ENCODE data around the gene RELT. TPM values are rescaled to one million over a fixed set of nuclear protein-coding genes. Genes with fewer than 3 reads are reported as not detected.

Gene RELT, protein sequence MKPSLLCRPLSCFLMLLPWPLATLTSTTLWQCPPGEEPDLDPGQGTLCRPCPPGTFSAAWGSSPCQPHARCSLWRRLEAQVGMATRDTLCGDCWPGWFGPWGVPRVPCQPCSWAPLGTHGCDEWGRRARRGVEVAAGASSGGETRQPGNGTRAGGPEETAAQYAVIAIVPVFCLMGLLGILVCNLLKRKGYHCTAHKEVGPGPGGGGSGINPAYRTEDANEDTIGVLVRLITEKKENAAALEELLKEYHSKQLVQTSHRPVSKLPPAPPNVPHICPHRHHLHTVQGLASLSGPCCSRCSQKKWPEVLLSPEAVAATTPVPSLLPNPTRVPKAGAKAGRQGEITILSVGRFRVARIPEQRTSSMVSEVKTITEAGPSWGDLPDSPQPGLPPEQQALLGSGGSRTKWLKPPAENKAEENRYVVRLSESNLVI
- total RNA-seq = 15.8 TPM
- long read RNA-seq, transcript RELT-201 (11 exons, 3,535 nt) = minor isoform, 5 of 51 reads
- long read RNA-seq, transcript RELT-204 (5 exons, 3,244 nt) = major isoform, 27 of 51 reads
- long read RNA-seq, partial matches to known transcripts = 8 of 51 reads
- long read RNA-seq, other reads (novel, unspliced or antisense) = 9 of 51 reads

DNA sequence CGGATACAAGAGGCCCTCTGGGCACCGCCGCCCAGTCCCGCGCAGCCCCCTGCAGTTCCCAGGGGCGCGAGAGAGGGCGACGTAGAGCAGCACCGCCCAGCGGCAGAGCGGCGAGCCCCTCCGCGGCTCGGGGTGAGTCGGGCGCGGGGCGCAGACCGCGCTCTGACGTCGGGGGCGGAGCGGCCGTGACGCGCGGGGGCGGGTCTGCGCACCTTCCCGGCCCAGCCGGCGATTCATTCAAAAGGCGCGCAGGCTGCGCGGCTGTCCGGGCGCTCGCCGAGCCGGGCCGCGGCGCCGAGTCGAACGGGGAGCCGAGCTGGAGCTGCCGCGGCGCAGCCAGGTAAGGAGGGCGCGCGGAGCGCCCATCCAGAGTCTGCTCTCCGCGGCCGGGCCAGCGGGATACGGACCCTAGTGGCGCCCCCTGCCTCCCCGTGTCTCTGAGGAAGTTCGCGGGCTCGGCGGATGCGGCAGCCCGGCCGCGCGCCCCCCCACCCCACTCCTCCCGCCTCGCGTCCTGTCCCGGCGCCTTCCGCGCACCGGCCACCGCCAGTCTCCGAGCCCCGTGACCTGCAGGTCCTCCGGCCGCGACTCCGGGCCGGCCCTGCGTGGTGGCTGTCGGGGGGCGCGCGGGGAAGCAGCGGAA, at the start of gene RELT:
Gene RELT, plus strand, starts transcription at position 240 of the 643 bp plus-strand sequence. CDS start 12,738 bp downstream, outside the sequence.
- peak; percentile 96 for DNase-seq (ENCODE audit: low spot score)

DNA sequence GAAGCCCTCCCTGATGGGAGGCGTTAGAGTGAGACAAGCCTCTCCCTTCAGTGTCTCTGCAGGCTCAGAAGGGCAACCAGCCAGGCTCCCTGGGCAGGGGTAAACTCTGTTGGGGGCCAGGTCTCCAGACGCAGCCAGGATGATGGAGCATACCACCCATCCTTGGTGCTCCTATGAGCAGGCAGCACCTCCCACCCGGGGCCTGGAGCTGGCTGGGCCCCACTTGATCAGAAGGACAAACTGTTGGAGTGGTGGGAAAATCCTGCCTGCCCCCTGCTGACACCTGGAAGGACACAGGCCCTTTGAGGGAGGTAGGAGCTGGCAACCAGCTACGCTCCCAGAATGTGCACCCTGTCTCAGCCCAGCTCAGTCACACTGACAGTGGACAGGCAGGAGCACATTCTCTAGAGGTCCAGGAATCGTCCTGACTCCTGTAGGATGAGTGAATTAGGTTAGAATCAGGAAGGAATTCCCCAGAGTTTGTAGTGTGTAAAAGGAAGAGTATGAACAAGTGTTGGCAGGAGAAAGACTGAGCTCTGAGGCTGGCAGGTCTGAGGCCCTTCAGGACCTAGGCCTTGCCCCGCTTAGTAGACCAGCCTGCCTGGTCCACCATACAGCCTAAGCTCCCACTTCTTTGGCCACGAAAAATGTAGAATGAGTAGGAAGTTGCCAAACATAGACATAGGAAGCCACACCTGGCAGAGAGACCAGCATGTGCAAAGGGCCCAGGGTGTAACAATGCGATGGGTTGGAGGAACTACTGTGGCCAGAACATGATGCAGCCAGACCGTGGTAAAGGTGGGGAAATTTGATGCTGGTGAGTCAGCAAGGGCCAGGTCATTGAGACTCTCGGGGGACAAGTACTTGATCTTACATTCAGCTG, 49.0 kb upstream of the RELT start:
- DNase-seq (ENCODE audit: low spot score) = no peak

DNA sequence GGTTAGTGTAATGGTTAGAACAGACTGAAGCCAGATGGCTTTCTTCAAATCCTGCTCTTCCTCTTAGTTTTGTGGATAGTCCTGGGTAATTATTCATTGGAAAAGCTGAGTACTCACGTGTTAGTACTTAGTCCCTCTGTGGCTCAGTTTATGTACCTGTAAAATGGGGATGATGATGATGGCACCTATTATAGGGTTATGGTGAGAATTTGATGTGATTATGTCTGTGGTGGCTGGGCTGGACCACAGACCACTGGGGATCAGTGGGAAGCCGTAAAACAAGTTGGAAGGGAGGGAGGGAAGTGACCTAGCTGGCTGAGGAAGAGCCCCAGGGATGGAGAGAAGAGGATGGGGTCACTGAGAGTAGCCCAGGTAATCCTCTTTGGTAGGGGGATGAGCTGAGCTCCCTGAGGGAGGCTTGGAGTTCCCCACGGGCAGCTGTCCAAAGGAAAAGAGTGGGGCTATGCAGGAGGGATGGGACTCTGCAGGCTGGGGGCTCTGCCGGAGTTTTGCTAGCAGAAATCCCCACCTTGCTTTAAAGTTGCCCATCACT, 48.3 kb upstream of the RELT start:
- no peak for DNase-seq (ENCODE audit: low spot score)

DNA sequence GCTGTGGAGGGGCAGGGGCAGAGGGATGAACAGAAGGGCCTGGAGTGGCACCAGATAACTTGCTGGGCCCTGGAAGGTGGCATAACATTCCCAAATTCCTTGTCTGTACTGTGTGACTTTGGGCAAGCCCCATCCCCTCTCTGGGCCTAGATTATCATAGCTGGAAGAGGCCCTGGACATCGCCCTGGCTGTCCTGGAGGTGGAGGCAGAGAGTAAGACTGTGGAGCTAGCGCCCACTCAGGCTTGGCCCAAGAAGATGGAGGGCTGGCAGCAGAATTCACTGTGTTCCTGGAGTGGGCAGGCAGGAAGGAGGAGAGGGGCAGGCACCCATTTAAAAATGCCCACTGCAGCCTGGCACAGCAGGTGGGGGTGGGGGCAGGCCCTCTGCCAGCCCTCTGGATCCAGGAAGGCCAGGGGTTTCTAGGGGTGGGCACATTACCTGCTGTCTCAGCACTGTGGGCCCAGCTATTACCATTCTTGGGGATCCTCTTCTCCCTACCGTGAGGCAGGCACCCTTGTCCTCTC, 45.6 kb upstream of the RELT start:
- DNase-seq (ENCODE audit: low spot score) = no peak

DNA sequence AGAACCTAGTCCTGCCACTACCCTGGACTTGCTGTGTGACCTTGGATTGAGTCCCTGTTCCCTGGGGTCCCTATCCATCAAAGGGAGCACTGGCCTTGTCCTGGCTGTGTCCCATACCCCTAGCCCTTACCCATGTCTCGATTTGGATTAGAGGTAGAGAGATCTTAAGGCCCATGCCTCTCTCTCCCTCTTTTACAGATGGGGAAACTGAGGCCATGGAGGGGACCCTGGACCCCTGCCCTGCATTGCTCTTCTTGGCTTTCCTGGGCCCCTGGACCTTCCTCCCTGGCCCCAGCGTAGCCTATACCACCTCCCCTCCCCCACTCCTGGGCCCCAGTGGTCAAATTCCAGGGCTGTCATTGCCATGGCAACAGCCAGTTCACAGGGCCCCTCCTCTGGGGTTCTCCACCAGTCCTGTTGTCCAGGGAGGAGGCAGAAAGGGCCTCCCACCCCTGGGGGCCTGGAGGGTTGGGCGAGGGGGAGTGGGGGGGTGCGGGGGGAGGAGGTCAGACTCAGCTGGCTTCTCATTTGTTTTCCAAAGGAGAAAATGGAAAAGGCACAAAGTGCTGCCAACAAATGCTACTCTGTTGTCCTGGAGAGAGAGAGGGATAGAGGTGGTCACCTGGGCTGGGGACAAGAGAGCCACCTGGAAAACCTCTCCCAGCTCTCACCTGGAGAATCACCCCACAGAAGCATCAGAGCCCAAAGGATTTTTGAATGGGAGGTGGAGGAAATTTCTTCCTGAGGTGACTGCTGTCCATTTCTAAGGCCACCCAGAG, 44.9 kb upstream of the RELT start:
- DNase-seq (ENCODE audit: low spot score) = no peak

DNA sequence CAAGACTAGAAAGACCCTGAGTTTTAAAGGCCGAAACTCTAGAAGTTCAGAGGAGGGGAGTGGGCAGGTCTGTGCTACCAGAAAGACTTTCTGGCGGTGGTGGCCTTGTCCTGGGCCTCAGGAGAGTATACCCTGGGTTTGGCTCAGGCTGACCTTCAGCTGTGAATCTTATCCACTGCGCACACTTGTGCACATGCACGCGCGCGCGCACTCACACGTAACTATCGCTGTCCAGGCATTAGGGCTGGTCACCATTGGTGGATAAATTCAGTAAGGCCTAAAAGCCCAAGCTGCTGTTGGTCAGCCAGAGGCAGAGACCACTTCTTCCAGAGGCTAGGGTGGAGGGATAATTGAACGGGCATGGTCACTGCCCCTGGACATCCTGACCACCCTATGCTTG, 43.0 kb upstream of the RELT start:
- no peak for DNase-seq (ENCODE audit: low spot score)

DNA sequence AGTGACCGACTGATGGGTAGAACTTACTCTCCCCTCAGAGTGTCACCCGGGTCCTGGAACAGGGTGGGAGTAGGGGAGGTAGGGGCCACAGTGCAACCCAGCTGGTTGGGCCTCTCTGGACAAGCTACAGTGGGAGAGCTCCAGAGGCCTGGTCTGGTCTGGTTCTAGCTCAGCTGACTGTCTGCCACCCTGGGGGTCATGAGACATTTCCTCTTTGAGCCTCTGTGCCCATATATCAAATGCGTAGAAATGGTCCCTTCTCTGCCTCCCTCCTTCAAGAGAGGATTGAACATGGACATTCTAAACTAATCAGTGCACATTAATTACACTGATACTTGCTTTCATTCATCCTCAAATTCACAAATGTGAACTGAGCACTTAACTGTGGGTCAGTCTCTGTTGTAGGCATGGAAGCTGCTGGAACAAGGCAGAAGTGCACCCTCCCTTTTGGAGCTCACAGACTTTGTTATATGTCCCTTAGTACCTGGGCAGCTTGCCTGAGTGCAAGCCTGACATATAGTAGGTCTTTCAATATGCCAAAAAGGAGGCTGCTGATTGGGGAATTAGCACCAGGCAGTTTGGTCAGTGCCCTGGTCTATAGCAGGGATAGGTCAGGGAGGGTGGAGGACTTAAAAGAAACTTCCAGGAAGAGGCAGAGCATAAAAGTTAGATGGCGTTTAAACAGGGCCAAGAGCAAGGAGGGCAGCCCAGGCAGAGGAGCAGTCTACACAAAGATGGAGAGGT, 42.4 kb upstream of the RELT start:
- no peak for DNase-seq (ENCODE audit: low spot score)

DNA sequence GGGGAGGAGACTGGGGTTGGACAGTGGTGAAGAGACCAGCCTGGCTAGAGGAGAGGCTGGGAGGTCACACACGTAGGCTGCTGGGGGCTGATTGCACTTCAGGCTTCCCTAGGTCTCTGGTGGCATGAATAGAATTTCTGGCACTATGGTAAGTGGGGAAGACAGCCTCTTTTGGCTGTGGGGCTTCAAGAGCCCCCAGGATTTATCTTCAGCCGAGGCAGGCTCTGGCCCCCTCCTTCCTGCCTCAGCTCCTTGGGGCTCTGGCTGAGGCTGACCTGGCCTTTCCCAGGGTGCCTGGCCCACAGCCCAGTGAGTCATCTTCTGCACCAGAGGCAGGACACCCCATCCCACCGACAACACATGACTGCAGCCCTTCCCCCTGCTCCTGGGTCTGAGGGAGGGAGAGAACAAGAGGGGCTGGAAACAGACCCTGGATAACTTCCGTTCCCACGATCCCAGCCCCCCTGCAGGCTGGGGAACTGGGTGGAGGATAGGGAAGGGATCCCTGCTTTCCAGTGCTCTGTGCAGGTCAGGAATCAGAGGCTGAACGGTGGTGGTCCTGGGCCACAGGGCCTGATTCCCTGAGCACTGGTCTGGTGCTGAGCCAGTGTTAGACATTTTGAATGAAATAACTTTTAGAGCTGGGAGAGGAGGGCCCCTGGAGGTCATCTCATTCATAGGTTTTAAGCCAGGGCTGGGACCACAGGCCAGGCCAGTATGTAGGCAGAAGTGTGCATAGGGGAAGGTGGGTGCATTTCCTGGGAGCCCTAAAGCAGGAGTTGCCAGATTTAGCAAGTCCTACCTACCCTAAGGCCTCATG, 41.6 kb upstream of the RELT start:
- DNase-seq (ENCODE audit: low spot score) = no peak

DNA sequence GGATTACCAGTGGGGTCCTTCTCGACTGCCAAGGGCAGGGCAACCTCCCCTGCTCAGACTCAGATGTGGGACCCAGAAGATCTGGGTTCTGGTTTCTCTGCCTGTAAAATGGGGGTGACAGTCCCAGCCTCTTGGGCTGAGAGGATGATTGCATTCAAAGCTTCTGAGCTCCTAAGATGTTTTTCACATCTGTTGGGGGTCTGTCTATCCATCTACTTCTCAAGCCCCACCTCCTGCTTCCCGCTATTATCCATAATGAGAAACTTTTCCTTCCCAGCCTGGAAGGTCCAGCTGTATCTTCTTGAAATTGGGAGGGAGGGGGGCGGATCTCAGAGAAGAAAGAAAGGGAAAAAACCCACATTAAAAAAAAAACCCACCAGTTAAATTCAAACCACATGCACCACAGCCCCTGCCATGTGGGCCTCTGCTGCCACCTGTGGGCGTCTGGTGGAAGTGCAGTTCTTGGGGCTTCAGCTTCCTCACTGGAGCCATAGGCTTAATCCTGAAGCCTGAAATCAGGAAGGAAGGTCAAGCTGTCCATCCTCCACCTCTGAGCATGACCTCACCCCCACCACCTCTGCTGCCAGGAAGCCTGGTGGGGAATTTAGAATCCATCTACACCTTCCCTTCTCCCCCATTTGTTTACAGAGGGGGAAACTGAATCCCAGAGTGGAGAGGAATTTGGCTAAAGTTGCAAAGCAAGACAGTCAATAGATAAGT, 40.8 kb upstream of the RELT start:
- no peak for DNase-seq (ENCODE audit: low spot score)

DNA sequence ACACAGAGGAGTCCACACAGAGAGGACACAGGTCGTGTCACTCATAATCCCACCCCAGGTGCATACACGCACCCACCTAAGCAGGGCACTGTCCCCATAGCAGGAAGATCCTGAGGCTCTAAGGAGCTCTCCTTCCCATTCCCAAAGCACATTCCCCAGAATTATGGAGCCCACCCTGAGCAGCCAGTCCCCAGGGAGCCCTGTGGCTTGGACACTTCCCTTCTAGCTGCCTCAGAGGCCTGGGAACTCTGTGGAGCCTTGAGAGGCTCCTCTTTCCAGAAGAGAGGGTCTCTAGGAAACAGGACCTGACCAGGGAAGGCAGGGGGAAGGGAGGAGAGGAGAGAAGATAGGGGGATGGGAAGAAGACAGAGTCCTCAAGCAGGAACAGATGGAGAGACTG, 38.4 kb upstream of the RELT start:
- DNase-seq (ENCODE audit: low spot score) = no peak

DNA sequence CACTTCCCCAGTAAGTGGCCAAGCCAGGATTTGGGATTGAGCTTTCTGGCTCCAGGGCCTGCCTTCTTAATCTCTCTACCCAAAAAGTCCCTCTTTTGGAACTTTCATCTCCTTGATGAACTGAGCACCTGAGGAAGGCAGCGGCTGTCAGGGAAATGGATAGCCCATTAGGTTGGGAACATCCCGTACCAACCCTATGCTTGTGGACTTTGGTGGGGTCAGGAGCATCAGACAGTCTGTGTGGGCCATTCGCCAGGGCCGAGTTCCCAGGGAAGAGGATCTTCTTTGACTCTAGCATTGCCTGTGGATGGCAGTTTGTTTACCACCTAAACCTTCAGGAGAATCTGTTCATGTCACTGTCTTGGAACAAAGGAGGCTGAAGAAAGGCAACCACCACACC, 37.9 kb upstream of the RELT start:
- no peak for DNase-seq (ENCODE audit: low spot score)

DNA sequence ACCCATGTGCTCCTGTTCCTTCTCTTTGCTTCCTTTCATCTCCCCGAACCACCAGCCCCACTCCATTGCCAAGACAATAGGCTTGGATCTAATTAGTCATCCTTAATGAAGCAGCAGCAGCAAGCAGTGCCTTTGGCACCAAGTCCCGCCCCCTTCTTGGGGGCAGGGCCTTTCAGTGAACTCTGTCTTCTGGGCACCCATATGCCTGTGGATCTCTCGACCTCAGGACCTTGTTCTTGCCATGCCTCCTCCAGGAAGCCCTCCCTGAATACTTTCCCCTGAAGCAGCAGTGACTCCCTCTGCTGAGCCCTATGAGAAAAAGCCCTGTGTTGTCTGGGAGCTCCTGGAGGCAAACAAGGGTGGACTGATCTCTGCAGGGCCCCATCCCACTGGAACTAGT, 36.0 kb upstream of the RELT start:
- no peak for DNase-seq (ENCODE audit: low spot score)

DNA sequence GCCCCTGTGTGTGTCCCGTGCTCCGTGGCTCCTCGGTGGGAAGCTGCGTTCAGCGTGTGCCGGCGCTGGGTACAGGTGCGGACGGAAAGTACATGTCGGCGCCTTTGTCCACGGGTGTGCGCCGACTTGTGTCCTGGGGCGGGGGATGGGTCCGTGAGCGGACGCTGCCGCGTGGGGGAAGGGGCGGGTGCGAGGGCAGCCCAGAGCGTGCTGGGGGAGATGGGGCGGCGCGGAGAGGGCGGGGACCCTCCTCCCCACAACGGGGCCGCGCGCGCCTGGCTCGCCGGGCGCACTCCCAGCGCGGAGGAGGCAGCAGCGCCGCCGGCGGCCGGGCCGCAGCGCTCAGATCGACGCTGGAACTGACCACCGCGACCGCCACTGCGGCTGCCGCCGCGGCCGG, 33.6 kb upstream of the RELT start:
- DNase-seq (ENCODE audit: low spot score) = no peak

DNA sequence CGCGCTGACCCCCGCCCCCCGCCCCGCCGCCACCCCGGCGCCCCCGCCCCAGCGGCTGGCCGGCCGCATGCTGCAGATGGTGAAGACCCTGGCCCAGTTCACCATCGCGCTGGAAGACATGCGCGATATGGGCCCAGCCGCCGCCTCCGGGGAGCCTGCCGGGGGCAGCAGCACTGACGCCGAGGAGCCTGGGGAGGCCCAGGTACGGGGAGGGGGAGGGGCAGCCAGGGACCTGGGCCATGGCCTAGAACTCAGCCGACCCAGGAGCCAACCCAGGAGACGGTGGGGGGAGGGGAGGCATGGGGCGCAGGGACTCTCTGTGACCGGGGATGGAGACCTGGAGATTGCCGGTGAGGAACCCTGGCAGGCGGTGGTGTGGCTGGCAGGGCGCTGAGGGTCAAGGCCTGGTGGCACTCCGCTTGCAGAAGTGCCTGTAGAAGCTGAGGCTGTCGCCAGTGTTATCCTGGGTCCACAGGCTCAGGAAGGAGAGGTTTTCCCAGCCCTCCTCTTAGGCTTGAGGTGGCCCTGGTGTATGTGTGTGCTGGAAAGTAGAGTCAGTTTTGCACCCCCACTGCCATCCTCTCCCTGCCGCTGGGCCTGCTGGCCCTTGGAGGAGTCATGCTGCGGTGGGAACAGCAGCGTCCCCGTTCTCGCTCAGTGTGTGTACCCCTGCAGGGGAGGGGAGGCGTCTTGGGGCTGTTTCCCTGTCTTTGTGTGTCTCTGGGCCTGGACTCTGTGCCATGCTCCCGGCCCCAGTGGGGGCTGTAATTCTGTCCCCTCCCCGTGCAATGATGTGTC, 32.9 kb upstream of the RELT start:
- no peak for DNase-seq (ENCODE audit: low spot score)

DNA sequence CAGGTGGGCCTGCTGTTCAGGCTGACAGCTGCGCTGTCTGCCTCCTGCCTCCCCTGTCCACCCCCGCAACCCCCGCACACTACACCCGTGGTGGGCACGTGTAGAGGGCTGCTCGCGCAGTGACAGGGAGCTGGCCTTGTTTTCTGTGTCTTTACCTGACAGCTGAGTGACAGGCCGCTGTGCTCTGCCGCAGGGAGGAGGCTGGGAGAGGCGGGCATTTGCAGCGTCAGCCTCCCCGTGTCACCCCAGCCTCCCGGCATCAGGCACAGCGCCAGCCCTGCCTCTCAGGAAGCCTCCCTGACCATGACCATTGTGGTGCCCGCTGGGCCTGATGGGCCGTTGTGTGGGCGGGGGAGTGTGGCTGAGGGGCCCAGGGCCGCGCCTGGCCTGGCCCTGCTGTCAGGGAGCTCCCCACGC, 32.0 kb upstream of the RELT start:
- DNase-seq (ENCODE audit: low spot score) = no peak

DNA sequence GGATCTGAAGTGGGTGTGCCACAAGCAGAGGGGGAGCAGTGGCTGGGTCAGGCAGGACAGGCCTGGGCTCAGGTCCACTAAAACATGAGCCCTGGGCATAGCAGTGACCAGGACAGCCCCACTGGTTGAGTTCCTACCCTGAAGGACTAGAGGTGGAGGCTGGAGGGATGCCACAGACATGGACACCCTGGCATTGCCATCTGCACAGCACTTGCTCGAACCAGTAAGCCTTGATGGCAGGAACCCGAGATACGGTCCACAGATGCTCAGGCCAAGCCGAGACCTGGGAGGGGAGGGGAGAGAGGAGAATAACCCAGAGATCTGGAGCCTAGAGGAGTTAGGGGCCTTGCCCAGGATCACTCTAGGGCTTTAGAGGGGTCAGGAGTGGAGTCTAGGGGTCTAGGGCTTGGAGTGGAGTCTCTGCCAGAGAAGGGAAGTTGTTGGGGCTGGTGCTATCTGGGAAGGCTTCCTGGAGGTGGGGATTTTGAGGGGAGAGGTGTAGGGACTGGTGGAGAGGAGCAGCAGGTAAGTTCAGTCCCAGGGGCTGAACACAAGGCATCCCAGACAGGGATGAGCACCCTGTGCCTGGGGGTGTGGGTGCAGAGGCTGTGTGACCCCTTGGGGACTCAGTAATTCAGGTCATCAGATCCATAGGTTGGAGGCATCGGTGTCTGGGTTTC, 30.6 kb upstream of the RELT start:
- DNase-seq (ENCODE audit: low spot score) = no peak

Data from mesenteric fat pad (tissue), 1 donor.